OCI-LY1 (cell line): ENCODE measurements around the gene IL1RAPL2.

Source experiments
- H2AFZ ChIP-seq: fragments of 200-600 bp; sonication (generic), shearing (Covaris generic); 2 replicates; pipeline ENCODE4 v1.6.0; 2014; ENCODE audit warnings: antibody characterized with exemption, mild to moderate bottlenecking, low read length
- H3F3A ChIP-seq: fragments of 200-600 bp; sonication (generic), shearing (Covaris generic); 2 replicates; pipeline ENCODE4 v1.6.0; 2014; ENCODE audit warnings: mild to moderate bottlenecking, antibody characterized with exemption, low read length, moderate library complexity; ENCODE audit not compliant: insufficient read depth
- H3K27ac ChIP-seq: fragments of 200-600 bp; sonication (generic); 2 replicates; pipeline ENCODE4 v1.5.1; 2014; ENCODE audit warnings: low read length, mixed run types, mild to moderate bottlenecking, low read depth; ENCODE audit not compliant: poor library complexity, severe bottlenecking
- H3K27me3 ChIP-seq: fragments of 200-600 bp; sonication (generic); 2 replicates; pipeline ENCODE4 v1.6.0; 2014; ENCODE audit warnings: antibody characterized with exemption, mild to moderate bottlenecking, low read length, moderate library complexity; ENCODE audit not compliant: insufficient read depth
- H3K36me3 ChIP-seq: fragments of 200-600 bp; sonication (generic); 2 replicates; pipeline ENCODE4 v1.6.1; 2014; ENCODE audit warnings: mild to moderate bottlenecking, antibody characterized with exemption, low read length, moderate library complexity, mixed read lengths; ENCODE audit not compliant: insufficient read depth
- H3K4me1 ChIP-seq: fragments of 200-600 bp; sonication (generic); 2 replicates; pipeline ENCODE4 v1.5.1; 2014; ENCODE audit warnings: mild to moderate bottlenecking, low read length, moderate library complexity; ENCODE audit not compliant: insufficient read depth, severe bottlenecking
- H3K4me2 ChIP-seq: fragments of 200-600 bp; sonication (generic), shearing (Covaris generic); 2 replicates; pipeline ENCODE4 v1.6.1; 2014; ENCODE audit warnings: low read length
- H3K4me3 ChIP-seq: fragments of 200-600 bp; sonication (generic); 2 replicates; pipeline ENCODE4 v1.5.1; 2014; ENCODE audit warnings: low read length, low read depth, mild to moderate bottlenecking, mixed read lengths; ENCODE audit not compliant: poor library complexity, severe bottlenecking
- H3K79me2 ChIP-seq: fragments of 200-600 bp; shearing (Covaris generic); 2 replicates; pipeline ENCODE4 v1.6.1; 2016; ENCODE audit warnings: mixed run types, low read length, mixed read lengths; ENCODE audit not compliant: insufficient read depth
- H3K9ac ChIP-seq: fragments of 200-600 bp; sonication (generic), shearing (Covaris generic); 2 replicates; pipeline ENCODE4 v1.6.1; 2014; ENCODE audit warnings: mild to moderate bottlenecking, low read length, mixed read lengths
- H3K9me2 ChIP-seq: fragments of 200-600 bp; sonication (generic), shearing (Covaris generic); 2 replicates; pipeline ENCODE4 v1.6.1; 2014; ENCODE audit warnings: low read depth, mild to moderate bottlenecking, low read length, mixed read lengths
- H3K9me3 ChIP-seq: fragments of 200-600 bp; shearing (Covaris generic); 2 replicates; pipeline ENCODE4 v1.6.1; 2014; ENCODE audit warnings: low read length, mixed read lengths
- H4K20me1 ChIP-seq: fragments of 200-600 bp; sonication (generic), shearing (Covaris generic); 2 replicates; pipeline ENCODE4 v1.6.0; 2016; ENCODE audit warnings: mild to moderate bottlenecking, low read length; ENCODE audit not compliant: insufficient read depth
- EZH2 ChIP-seq: fragments of 200-600 bp; sonication (generic), shearing (Covaris generic); IDR thresholded peaks from 2 replicates; pipeline ENCODE4 v1.8.0; 2017; ENCODE audit warnings: borderline replicate concordance, mixed run types, mild to moderate bottlenecking, antibody characterized with exemption, low read length, moderate library complexity, mixed read lengths
- TF ChIP-seq, protein P1 (sequence below): fragments of 200-600 bp; sonication (generic), shearing (Covaris generic); IDR thresholded peaks from 2 replicates; pipeline ENCODE4 v1.5.1; 2017; ENCODE audit warnings: mild to moderate bottlenecking, antibody characterized with exemption, low read length, moderate library complexity, mixed read lengths

Gene IL1RAPL2

DNA sequence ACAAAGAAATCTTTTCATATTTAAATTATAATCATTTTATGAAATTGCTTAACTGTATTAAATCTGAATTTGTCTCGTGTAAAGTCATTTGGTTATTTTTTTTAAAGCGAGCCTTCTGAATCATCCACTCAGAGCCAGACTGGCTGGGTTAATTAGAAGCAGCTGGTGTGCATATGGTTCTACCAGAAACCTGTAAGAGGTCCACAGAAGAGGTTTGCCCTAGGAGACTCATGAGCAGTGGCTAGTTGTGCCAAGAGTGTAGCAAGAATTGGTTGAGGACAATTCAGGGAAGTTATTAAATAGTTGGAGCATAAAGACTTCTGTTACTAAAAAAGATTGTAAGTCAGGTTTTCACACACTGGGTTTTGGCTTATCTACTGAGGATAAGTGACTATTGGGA lies 267.4 kb downstream of the IL1RAPL2 start:
- H3K27me3 ChIP-seq: no peaks in the 10 kb centered on the region
- H3K4me1 ChIP-seq: no peaks in the 10 kb centered on the region
- no peak overlapping the region for H3K9ac ChIP-seq
- no peaks in the 10 kb centered on the region for H3K79me2 ChIP-seq
- H3K9me3 ChIP-seq: no peaks in the 10 kb centered on the region
- H3F3A ChIP-seq: no peaks in the 10 kb centered on the region
- TF ChIP-seq, protein P1, sequence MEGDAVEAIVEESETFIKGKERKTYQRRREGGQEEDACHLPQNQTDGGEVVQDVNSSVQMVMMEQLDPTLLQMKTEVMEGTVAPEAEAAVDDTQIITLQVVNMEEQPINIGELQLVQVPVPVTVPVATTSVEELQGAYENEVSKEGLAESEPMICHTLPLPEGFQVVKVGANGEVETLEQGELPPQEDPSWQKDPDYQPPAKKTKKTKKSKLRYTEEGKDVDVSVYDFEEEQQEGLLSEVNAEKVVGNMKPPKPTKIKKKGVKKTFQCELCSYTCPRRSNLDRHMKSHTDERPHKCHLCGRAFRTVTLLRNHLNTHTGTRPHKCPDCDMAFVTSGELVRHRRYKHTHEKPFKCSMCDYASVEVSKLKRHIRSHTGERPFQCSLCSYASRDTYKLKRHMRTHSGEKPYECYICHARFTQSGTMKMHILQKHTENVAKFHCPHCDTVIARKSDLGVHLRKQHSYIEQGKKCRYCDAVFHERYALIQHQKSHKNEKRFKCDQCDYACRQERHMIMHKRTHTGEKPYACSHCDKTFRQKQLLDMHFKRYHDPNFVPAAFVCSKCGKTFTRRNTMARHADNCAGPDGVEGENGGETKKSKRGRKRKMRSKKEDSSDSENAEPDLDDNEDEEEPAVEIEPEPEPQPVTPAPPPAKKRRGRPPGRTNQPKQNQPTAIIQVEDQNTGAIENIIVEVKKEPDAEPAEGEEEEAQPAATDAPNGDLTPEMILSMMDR: no peak
- TF ChIP-seq EZH2: no peak
- no peaks in the 10 kb centered on the region for H3K36me3 ChIP-seq
- no peaks in the 10 kb centered on the region for H3K9me2 ChIP-seq
- H4K20me1 ChIP-seq: no peaks in the 10 kb centered on the region
- no peak overlapping the region for H2AFZ ChIP-seq
- H3K4me2 ChIP-seq: no peak overlapping the region
- H3K4me3 ChIP-seq: no peak overlapping the region
- H3K27ac ChIP-seq: no peak overlapping the region

DNA sequence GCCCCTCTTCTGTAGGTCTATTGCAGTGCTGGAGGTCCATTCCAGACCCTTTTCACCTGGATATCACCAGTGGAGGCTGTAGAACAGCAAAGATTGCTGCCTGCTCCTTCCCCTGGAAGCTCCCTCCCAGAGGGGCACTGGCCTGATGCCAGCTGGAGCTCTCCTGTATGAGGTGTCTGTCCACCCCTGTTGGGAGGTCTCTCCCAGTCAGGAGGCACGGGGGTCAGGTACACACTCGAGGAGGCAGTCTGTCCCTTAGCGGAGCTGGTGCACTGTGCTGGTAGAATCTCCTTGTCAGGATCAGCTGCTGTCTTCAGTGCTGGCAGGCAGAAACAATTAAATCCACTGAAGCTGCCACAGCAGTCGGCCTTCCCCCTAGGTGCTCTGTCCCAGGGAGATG lies 276.6 kb downstream of the IL1RAPL2 start:
- Histone ChIP-seq H3K79me2 (no peaks in the 10 kb centered on the region), H3F3A (no peaks in the 10 kb centered on the region), H3K27me3 (no peaks in the 10 kb centered on the region), H3K4me2 (no peak overlapping the region), H4K20me1 (no peaks in the 10 kb centered on the region), H3K4me1 (no peaks in the 10 kb centered on the region), H3K9me2 (no peaks in the 10 kb centered on the region), H3K9ac (no peak overlapping the region), H2AFZ (no peak overlapping the region), H3K9me3 (no peaks in the 10 kb centered on the region), H3K27ac (no peak overlapping the region), H3K36me3 (no peaks in the 10 kb centered on the region), H3K4me3 (no peak overlapping the region)
- TF ChIP-seq, protein P1: no peak
- no peak for TF ChIP-seq EZH2

- H3K4me1 ChIP-seq: no peaks in the 10 kb centered on the region
- no peak overlapping the region for H2AFZ ChIP-seq
- no peaks in the 10 kb centered on the region for H3K9me3 ChIP-seq
- TF ChIP-seq, protein P1: no peak
- no peak for TF ChIP-seq EZH2
- no peaks in the 10 kb centered on the region for H3K9me2 ChIP-seq
- no peaks in the 10 kb centered on the region for H3F3A ChIP-seq
- H3K79me2 ChIP-seq: no peaks in the 10 kb centered on the region
- no peaks in the 10 kb centered on the region for H3K36me3 ChIP-seq
- no peak overlapping the region for H3K27ac ChIP-seq
- no peak overlapping the region for H3K4me3 ChIP-seq
- no peaks in the 10 kb centered on the region for H3K27me3 ChIP-seq
- H4K20me1 ChIP-seq: no peaks in the 10 kb centered on the region
- no peak overlapping the region for H3K9ac ChIP-seq
- H3K4me2 ChIP-seq: no peak overlapping the region
Observed at GRCh38 chrX:104852241-104852640, 286.2 kb downstream of the IL1RAPL2 start.
